ENCODE results near the gene ZNF106.

DNA sequence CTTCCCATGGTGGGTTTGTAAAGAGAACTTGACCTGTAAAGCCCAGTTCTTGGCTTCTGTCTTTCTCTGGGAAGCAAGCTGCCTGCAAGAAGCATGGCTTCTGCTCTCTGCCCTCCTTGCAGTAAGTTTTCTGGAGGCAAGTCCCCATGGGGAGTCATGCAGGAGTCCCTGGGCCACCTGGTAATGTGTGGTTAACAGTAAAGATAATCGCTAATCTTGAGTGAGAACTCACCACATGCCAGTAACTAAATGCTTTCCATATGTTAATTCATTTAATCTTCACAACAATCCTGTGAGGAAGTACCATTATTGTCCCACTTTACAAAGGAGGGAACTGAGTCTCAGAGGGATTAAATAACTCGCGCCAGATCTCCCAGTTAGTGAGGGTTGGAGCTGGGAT, 127.5 kb downstream of the ZNF106 start:
- TF ChIP-seq, protein P1, sequence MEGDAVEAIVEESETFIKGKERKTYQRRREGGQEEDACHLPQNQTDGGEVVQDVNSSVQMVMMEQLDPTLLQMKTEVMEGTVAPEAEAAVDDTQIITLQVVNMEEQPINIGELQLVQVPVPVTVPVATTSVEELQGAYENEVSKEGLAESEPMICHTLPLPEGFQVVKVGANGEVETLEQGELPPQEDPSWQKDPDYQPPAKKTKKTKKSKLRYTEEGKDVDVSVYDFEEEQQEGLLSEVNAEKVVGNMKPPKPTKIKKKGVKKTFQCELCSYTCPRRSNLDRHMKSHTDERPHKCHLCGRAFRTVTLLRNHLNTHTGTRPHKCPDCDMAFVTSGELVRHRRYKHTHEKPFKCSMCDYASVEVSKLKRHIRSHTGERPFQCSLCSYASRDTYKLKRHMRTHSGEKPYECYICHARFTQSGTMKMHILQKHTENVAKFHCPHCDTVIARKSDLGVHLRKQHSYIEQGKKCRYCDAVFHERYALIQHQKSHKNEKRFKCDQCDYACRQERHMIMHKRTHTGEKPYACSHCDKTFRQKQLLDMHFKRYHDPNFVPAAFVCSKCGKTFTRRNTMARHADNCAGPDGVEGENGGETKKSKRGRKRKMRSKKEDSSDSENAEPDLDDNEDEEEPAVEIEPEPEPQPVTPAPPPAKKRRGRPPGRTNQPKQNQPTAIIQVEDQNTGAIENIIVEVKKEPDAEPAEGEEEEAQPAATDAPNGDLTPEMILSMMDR (IDR thresholded peaks at IDR 0.05; ENCODE audit: low read depth, low read length) = no peak
- TF ChIP-seq MYC (IDR thresholded peaks at IDR 0.05; ENCODE audit: low read depth, low read length) (no peak), POLR2A (IDR thresholded peaks at IDR 0.05; ENCODE audit: extremely low read depth, insufficient read length) (no peak)
- TF ChIP-seq, protein P2, sequence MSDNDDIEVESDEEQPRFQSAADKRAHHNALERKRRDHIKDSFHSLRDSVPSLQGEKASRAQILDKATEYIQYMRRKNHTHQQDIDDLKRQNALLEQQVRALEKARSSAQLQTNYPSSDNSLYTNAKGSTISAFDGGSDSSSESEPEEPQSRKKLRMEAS (IDR thresholded peaks at IDR 0.05; ENCODE audit: low read depth, low read length) = no peak

All from NB4 (cell line).